Stimulated activated CD8-positive, alpha-beta memory T cell treated with anti-CD3 and anti-CD28 coated beads, Interleukin-2, amount 100 ng/mL, for 48 hours (primary cell): ENCODE results near the gene HAUS8.
"Not testable (repeated sequence)": the region's sequence is repeated elsewhere in the genome, so short reads cannot be mapped to it uniquely, and the experiment has no call there.

Experiments used
- DNase-seq, 2 donors: peaks; one replicate each; pipeline ENCODE4 v3.0.0-alpha.2; 2020; ENCODE audit warnings: low read depth in 2 of 2

HAUS8 gene

DNA sequence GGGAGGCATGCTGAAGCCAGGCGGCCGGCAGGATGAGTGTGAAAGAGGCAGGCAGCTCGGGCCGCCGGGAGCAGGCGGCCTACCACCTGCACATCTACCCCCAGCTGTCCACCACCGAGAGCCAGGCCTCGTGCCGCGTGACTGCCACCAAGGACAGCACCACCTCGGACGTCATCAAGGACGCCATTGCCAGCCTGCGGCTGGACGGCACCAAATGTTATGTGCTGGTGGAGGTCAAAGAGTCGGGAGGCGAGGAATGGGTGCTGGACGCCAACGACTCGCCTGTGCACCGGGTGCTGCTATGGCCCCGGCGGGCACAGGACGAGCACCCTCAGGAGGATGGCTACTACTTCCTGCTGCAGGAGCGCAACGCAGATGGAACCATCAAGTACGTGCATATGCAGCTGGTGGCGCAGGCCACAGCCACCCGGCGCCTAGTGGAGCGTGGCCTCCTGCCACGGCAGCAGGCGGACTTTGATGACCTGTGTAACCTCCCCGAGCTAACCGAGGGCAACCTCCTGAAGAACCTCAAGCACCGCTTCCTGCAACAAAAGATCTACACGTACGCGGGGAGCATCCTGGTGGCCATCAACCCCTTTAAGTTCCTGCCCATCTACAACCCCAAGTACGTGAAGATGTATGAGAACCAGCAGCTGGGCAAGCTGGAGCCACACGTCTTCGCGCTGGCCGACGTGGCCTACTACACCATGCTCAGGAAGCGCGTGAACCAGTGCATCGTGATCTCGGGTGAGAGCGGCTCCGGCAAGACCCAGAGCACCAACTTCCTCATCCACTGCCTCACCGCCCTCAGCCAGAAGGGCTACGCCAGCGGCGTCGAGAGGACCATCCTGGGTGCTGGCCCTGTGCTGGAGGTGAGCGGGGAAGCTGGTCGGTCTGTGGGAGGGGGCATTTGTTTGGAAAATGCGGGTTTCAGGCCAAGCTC is 26.7 kb upstream of the HAUS8 start:
- no peak for DNase-seq

DNA sequence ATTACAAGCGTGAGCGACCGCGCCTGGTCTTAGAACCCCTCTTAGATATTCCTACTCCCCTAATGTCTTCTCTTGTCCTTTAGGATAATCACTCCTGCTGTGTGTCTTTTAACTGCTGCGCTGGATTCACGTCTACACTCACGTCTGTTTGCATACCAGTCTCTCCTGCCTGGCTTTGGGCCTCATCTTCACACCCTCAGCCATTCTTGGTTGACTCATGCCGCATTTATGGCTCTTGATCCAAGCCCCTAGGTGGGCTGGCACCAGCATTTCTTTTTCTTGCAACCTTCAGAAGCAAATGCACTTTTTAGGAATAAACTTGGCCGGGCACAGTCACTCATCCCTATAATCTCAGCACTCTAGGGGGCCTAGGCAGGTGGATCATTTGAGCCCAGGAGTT is 23.1 kb upstream of the HAUS8 start:
- no peak for DNase-seq

DNA sequence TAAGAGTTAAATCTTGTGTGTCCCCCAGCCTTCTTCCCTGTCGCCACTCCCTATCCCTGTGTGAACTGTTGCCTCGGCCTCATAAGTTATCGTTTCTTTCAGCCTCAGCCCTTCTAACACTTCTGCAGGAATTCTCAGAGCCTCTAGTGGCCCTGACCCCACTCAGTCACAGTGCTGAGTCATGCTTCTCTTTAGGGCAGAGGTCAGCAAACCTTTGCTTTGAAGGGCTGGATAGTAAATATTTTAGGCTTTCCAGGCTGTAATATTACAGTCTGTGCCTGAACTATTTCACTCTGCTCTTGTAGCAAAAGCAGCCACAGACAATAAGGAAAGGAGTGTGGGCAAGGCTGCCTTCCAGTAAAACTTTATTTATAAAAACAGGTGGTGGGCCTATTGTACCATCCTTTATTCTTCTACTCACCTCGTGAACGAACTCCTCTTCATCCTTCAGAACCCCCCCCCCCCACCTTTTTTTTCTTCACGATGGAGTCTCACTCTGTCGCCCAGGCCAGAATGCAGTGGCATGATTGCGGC is 22.4 kb upstream of the HAUS8 start:
- no peak for DNase-seq

DNA sequence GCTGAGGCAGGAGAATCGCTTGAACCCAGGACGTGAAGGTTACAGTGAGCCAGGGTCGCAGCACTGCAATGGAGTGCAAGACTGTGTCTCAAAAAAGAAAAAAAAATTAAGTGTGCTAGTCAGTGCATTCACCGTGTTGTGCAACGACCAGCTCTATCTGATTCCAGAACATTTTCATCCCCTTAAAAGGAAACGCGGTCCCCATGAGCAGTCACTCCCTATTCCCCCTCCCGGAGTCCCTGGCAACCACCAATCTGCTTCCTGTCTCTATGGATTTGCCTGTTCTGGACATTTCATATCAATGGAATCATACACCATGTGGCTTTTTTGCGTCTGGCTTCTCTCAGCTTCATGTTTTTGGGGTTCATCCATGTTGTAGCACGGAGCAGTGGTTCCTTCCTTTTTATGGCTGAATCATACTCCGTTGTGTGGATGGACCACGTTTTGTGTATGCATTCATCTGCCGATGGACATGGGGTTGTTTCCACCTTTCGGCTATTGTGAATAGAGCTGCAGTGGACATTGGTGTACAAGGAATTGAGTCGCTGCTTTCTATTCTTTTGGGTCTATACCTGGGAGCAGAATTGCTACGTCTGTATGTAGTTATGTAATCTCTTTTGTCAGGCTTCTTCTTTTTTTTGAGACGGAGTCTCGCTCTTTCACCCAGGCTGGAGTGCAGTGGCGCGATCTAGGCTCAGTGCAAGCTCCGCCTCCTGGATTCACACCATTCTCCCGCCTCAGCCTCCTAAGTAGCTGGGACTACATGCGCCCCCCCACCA is 20.1 kb upstream of the HAUS8 start:
- DNase-seq: no peak

DNA sequence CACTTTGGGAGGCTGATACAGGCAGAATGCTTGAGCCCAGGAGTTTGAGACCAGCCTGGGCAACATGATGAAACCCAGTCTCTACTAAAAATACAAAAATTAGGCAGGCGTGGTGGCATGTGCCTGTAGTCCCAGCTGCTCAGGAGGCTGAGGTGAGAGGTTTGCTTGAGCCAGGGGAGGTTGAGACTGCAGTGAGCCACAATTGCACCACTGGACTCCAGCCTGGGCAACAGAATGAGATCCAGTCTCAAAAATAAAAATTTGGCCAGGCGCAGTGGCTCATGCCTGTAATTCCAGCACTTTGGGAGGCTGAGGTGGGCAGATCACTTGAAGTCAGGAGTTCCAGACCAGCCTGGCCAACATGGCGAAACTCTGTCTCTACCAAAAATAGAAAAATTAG is 19.4 kb upstream of the HAUS8 start:
- not testable (repeated sequence) for DNase-seq

DNA sequence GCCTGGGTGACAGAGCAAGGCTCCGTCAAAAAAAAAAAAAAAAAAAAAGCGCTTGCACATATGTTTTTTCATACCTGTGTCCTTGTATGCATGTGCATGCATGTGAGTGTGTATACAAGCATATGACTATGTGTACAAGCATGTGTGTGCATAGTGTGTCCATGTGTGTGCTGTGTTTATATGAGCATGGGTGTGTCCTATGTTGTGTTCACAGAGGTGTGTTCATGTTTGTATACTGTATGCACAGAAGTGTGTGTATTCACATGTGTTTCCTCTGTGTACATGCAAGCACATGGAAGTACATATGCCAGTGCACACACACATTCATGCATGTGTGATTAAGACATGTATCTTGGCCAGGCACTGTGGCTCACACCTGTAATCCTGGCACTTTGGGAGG is 17.4 kb upstream of the HAUS8 start:
- no peak for DNase-seq

DNA sequence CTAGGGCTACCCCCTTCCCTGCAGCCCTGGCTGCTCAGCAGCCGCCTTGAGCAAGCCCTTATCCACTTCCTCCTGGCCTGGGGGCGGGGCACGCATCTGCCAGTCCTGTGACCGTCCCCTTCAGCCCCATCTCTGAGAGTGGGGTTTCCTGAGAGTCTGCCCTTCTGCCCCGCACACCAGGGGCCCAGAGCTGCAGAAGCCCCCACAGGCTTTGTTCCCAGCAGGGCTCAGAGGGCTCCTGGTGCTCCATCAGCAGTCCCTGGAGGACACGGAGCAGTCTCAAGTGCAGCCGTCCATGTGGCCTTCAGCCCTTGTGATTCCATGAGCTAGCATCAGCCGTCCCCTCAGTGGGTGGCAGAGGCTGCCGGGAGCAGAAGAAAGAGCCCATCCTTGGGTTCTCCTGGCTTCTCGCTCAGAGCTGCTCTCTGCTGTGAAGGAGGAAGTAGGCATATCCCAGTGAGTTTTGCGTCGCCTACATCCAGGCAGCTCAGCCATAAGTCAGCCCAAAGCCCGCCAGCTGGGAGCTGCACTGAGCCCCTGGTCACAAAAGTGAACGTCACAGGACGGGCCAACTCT is 16.6 kb upstream of the HAUS8 start:
- DNase-seq: no peak

DNA sequence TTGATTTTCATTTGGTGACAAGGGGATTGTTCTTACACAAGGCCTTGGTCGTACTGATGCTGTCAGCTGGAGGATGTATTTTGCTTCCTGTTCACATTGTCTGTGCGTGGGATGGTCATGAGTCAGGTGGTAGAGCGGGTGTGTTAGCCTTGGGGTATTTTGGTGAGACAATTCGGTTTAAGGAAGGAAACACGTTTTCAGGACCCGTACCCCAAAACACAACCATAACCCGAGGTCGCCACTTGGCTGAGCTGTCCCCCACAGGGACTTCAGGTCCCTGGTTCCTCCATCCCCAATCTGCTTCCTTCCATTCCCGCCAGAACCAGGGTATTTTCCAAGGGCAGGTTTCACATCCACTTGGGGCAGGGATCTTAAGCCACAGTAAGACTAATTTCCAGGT is 15.3 kb upstream of the HAUS8 start:
- peak in 1 of 2 donors; percentile 15 for DNase-seq

DNA sequence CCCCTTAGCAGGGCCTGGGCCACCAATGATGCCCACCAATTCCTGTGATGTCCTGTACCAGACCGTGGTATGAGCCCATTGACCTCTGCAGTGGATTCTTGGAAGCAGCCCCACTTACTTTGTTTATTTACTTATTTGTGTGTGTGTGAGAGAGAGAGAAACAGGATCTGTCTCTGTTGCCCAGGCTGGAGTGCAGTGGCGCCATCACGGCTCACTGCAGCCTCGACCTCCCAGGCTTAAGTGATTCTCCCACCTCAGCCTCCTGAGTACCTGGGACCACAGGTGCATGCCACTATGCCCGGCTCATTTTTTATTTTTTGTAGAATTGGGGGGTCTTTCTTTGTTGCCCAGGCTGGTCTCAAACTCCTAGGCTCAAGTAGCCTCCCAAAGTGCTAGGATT is 13.3 kb upstream of the HAUS8 start:
- DNase-seq: no peak

DNA sequence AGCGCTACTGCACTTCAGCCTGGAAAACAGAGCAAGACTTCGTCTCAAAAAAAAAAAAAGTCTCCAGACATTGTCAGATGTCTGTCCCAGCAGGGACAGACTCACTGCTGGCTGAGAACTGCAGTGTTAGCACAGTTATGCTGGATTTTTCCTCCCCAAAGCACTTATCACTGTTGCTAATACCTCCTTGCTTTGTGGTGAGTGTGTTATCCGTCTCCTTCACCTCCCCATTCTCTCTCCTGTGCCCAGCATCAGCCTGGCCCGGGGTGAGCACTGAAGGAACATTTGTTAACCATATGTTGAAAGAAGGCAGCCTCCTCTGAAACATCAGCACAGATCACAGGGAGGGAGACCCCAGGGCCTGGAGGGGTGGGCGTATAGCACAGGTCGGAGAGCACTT is 11.6 kb upstream of the HAUS8 start:
- no peak for DNase-seq

DNA sequence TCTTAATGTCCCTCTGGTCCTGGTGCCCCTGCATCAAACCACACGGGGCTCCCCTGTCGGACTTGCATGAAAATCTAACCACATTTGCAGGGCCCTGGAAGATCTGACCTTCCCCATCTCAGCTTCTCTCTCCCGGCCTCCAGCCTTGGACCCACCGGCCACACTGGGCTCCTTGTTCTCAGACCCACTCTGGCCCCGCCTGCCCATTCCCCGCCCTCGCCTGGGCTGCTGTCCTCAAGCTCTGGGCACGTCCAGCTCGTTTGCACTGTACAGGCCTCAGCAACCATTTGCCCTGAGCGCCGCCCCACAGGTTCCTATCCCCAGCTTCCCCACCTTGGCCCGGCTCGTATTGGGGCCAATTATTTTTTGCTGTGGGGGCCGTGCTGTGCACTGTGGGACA is 10.9 kb upstream of the HAUS8 start:
- no peak for DNase-seq

DNA sequence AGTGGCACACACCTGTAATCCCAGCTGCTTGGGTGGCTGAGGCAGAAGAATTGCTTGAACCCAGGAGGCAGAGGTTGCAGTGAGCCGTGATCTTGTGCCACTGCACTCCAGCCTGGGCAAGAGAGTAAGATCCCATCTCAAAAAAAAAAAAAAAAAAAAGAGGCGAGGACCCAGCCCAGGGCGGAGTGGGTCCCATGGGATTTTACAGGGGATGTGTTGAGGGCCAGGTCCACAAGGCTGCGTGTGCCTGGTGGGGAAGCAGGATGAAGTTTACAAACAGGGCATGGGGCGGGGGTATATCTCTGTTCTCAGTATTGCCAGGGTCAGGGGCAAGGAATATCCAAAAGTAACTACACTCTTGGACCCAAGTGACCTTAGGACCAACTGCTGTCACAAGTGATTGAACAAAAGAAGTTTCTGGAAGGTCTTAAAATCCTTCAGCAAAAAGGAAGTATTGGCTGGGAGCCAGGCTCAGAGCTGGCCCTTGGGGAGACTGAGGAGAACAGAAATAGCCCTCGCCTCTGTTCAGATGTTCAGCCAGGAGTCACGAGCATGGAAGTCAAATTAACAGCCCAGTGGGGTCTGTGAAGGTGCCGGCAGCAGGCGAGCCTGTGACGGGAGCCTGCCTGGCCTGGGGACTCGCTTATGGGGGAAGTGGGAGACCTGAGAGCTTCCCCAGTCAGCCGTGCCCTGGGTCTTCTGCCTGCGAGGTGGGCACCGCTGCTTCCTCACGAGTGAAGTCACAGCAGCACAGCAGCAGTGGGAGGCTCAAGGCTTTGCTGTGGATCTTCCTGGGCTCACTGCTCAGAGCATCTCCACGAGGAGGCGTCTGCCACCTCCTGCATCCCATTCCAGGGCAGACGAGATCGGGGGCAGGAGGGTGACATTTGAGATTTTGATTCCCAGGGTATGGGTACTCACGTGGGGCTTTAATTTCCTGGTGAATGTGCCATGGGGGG is 6.7 kb upstream of the HAUS8 start:
- DNase-seq: no peak

DNA sequence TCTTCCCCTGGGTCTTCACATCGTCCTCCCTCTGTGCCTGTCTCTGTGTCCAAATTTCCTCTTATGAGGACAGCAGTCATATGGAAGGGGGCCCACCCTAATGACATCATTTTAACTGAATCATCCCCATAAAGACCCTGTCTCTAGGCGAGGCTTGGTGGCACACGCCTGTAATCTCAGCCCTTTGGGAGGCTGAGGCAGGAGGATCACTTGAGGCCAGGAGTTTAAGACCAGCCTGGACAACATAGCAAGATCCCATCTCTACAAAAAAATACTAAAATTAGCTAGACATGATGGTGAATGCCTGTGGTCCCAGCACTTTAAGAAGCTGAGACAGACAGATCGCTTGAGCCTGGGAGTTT is 5.2 kb upstream of the HAUS8 start:
- DNase-seq: no peak

DNA sequence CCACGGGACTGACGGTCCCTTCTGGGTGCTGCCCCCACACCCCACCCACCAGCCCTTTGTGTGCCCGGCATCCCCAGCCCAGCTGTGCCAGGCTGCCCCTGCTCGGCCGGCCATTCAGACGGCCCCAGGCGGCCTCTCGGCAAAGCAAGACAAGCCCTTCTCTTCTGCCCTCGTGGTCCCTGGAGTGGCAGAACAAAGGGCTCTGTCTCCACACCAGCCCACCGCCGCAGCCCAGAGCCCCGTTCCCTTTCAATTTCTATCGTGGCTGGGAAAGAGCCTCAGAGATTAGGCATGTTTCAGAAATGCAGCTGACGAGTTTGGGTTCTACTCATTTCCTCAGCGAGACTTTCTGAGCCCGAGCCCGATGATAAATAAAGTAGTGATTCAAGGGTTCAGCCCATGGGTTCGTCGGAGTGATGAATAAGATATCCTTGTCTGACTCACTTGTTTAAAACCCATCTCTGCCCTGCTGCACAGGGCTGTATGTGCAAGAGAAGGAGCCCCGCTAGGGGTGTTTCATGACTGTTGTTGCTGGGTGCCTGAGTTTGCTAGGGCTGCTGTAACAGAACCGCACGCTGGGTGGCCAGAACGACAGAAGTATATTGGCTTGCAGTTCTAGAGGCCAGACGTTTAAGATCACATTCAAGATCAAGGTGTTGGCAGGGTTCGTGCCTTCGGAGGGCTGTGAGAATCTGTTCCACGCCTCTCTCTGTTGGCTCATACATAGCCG is 4.6 kb upstream of the HAUS8 start:
- DNase-seq: peak; percentile 55 to 64

DNA sequence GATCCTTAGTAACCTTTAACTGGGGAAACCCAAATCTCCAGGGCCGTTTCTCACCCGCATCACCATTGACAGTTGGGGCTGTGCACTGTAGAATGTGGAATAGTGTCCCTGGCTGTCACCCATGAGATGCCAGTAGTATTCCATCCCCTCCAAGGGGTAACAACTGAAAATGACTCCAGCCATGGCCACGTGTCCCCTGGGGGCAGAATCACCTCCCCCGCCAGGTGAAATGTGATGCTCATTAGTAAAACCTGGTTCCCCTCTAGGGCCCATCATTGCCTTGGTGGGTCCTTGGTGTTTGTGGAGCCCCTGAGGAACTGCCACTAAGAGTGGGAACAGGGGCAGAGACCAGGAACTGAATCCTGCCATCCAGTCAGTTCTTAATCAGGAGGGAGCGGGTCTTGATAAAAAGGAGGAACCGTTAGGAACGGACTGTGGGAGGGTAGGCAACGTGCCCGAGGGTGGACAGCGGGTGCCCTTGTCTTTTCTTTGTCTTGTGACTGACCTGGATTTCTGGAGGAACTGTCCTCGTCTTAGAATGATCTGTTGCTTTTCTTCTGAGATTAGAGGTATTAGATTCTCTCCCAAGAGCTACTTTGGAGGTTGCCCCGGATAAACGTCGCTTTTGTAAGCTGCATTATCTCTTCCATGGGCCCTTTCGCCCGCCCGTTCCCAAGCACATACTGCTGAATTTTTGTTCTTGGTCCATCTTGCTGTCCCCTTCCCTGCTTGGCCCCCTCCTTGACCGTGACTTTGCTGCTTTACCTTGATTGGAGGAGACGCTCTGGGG is 3.9 kb upstream of the HAUS8 start:
- DNase-seq: no peak

DNA sequence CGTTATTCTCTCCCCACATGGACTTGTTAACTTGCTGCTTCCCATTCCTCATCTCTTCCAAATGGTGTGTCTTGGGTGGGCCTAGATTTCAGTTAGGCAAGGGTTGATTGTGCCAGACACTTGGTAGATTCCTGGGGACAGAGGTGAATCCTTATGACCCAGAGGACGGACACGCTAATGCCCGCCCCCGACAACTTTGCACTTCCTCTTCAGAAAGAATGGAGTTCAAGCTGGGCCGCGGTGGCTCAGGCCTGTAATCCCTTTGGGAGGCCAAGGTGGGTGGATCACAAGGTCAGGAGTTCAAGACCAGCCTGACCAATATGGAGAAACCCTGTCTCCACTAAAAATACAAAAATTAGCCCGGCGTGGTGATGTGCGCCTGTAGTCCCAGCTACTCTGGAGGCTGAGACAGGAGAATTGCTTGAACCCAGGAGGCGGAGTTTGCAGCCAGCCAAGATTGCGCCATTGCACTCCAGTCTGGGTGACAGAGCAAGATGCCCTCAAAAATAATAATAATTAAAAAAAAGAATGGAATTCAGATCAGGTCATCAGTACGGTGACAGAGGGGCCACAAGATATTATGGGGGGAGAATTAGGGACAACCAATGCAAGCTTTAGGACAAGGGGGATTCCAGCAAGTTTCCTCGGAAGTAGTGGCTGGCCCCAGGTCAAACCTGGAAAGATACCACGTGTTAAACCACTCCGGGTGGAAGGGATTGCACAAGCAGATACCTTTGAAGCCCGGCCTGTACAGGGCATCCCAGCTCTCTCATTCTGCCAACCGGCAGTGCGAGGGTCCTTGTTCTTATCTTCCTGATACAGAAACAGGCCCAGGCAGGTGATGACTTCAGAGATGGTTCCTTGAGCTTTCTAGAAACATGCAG is 3.0 kb upstream of the HAUS8 start:
- no peak for DNase-seq

DNA sequence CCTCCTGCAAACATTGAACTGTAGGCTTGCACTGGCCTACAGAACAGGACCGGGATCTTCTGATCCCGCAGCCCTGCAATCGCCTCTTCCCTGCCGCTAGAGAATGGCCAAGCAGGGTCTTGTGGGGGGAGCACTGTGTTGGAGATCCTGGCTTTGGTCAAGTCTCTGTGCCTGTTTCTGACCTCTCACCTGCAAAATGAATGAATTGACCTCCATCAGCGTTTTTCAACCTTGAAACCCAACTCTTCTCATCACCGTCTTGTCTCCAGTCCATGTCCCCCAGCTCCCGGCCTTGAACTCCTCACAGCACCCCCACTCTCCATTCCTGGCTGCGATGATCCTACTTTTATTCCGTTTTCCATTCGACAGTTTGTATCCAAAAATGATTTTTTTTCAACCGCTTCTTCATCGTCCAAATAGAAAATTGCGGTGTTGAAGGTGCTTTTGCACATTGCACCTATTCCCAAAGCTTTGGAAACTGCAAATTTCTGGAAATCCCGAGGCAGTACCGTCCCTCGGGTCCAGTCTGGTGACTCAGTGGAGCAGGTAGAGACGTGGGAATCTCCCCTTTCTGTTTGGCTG is 2.3 kb upstream of the HAUS8 start:
- no peak for DNase-seq

DNA sequence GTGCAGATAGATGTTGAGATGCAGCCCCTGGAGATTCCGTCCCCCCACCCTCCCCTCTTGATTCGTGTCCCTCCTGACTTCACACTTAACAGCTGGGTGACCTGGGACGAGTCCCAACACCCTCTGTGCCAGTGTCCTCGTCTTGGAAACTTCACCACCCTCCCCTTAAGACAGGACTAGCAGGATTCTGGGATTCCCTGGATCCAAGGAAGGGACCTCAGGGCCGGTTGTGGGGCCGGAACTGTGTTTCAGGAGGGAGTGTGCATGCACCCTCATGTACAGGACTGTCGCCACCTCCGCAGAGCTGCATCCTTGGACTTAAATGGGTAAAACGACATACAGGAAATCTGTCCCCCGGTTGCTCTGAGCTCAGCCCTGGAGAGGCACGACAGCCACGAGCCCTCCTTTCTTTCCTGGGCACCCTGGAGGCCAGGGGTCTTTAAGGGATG is 1.3 kb upstream of the HAUS8 start:
- DNase-seq: no peak
